ENCODE results near the gene GCC2. TPM values are rescaled to one million over a fixed set of nuclear protein-coding genes. Genes with fewer than 3 reads are reported as not detected.

GCC2 gene, protein sequence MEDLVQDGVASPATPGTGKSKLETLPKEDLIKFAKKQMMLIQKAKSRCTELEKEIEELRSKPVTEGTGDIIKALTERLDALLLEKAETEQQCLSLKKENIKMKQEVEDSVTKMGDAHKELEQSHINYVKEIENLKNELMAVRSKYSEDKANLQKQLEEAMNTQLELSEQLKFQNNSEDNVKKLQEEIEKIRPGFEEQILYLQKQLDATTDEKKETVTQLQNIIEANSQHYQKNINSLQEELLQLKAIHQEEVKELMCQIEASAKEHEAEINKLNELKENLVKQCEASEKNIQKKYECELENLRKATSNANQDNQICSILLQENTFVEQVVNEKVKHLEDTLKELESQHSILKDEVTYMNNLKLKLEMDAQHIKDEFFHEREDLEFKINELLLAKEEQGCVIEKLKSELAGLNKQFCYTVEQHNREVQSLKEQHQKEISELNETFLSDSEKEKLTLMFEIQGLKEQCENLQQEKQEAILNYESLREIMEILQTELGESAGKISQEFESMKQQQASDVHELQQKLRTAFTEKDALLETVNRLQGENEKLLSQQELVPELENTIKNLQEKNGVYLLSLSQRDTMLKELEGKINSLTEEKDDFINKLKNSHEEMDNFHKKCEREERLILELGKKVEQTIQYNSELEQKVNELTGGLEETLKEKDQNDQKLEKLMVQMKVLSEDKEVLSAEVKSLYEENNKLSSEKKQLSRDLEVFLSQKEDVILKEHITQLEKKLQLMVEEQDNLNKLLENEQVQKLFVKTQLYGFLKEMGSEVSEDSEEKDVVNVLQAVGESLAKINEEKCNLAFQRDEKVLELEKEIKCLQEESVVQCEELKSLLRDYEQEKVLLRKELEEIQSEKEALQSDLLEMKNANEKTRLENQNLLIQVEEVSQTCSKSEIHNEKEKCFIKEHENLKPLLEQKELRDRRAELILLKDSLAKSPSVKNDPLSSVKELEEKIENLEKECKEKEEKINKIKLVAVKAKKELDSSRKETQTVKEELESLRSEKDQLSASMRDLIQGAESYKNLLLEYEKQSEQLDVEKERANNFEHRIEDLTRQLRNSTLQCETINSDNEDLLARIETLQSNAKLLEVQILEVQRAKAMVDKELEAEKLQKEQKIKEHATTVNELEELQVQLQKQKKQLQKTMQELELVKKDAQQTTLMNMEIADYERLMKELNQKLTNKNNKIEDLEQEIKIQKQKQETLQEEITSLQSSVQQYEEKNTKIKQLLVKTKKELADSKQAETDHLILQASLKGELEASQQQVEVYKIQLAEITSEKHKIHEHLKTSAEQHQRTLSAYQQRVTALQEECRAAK (N-terminal part only)
- 43.7 and 44.1 TPM in 2 replicates for total RNA-seq

DNA sequence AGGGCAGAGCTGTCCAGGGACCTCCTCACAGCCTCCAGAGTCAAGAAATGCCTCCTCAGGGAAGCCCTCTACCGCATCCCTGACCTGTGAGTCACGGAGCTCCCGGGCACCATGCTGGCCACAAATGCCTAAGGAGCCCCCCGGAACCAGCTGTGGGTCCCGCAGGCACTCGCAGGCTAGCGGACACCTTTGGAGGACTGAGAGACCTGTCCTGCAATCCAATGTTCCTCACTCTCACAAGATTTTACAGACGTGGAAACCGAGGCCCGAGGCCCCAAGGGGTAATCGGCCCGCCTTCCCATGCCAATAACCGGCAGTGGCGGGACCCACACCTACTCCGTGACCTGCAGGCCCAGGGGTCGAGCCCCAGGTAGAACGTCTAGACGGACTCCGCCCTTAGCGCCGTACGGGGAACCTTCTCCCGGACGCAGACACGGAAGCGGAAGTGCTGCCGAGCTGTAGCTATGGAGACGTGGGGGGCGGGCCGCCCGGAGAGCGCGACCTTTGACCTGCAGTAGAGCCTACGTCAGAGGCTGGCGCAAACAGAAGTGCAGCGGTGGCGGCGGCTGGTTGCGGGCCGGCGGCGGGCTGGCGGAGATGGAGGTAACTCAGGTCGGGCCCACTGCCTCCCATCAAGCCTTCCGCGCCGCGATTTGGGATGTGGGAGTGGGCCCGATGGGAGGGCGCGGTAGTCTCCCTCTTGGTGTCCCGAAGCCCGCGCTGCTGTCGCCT, at the start of gene GCC2:
Gene GCC2, plus strand, starts transcription at position 529 of the 732 bp plus-strand sequence. Its CDS starts 69 bp downstream, at position 598.
- peak within 1 kb of the TSS; percentile 91 for H3K4me3 Mint-ChIP-seq
- H3K27ac Mint-ChIP-seq, result peak within 1 kb of the TSS; percentile 85
- no peaks in the 10 kb centered on the region for H3K27me3 Mint-ChIP-seq (ENCODE audit: insufficient read depth)
- H3K9me3 Mint-ChIP-seq, result peaks cover 3% of the 10 kb centered on the region
- peaks cover 19% of the 10 kb centered on the region for H3K36me3 Mint-ChIP-seq (ENCODE audit: low read depth)
- DNase-seq (ENCODE audit: low spot score), result peak; percentile 95
- intact Hi-C loops (cut with micrococcal nuclease), result loop anchor here (1.0 to 10.0 kb wide), 7 partner anchors 85 to 1756 kb away; partner anchors contain the start of genes CCDC138, LIMS1, NPHP1 and RANBP2
- peaks cover 44% of the 10 kb centered on the region for H3K4me1 Mint-ChIP-seq (ENCODE audit: low read depth)

DNA sequence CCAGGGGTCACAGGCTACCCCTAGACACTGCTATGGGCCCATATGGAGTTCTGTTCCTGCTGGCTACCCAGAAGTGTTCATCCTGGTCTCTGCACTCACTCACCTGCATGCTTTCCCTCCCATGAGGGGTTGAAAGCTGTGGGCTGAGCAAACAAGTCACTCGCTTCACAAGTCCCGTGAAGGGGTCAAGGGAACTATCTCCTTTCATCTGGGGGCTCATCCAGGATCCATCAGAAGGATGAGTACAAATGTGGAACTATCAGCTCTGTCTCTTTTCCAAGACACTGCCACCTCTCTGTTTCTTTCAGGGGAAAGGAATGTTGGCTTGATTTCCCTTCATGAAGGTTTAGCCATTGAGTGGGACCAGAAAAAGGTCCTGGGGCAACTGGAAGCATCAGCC, 49.5 kb upstream of the GCC2 start:
- Mint-ChIP-seq H3K27ac (no peak overlapping the region), H3K36me3 (ENCODE audit: low read depth) (no peaks in the 10 kb centered on the region), H3K27me3 (ENCODE audit: insufficient read depth) (peaks cover 3% of the 10 kb centered on the region), H3K4me1 (ENCODE audit: low read depth) (no peaks in the 10 kb centered on the region), H3K4me3 (no peak overlapping the region), H3K9me3 (peaks cover 13% of the 10 kb centered on the region)
- DNase-seq (ENCODE audit: low spot score), result no peak
- intact Hi-C loops (cut with micrococcal nuclease), result no loop called here

DNA sequence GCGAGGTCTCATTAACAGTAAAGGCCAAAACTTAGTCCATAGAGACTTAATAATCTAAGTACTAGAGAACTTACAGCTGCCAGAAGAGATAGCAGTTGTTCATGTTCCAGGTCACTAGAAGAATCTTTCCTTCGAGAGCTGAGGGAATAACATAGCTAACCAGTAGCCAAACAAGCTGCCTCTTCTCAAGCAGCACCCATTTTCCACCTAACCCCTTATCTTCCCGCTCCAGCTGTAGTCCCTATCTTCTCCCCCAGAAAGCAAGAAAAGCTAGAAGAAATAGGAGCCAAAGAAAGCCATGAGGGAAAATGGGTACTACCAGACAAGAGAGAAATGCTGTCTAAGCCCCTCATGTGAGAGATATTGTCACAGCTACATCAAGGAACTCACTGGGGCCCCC, 47.2 kb upstream of the GCC2 start:
- Mint-ChIP-seq H3K9me3 (peaks cover 27% of the 10 kb centered on the region), H3K4me1 (ENCODE audit: low read depth) (no peaks in the 10 kb centered on the region), H3K27me3 (ENCODE audit: insufficient read depth) (peaks cover 3% of the 10 kb centered on the region), H3K27ac (no peak overlapping the region), H3K4me3 (no peak overlapping the region), H3K36me3 (ENCODE audit: low read depth) (no peaks in the 10 kb centered on the region)
- no peak for DNase-seq (ENCODE audit: low spot score)
- intact Hi-C loops (cut with micrococcal nuclease), result no loop called here

DNA sequence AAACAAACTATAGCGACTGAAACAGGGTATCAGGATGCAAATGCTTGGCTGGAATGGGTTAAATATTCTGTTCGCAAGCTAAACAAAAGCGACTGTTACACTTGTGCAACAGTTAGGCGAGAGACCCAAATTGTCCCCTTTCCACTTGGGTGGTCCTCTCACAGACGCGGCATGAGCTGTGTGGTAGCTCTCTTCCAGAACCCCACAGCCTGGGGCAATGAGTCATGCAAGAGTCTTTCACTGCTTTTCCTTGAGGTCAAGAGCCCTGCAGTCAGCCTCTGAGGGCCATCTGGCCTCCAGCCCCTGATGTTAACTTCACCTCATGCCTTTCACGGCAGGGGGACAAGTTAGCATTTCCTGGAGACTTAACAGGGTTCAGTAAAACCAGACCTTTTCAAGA, 45.5 kb upstream of the GCC2 start:
- H3K9me3 Mint-ChIP-seq, result peaks cover 22% of the 10 kb centered on the region

GRCh38 chr2:108404784-108405397, 44.1 kb upstream of the GCC2 start:
- intact Hi-C loops (cut with micrococcal nuclease), result no loop called here
- Mint-ChIP-seq H3K36me3 (ENCODE audit: low read depth) (no peaks in the 10 kb centered on the region), H3K27me3 (ENCODE audit: insufficient read depth) (peaks cover 2% of the 10 kb centered on the region), H3K4me1 (ENCODE audit: low read depth) (no peaks in the 10 kb centered on the region), H3K4me3 (no peak overlapping the region), H3K27ac (no peak overlapping the region), H3K9me3 (peaks cover 21% of the 10 kb centered on the region)
- DNase-seq (ENCODE audit: low spot score), result no peak

More for the DNA sequence above, 45.5 kb upstream of the GCC2 start:
- no peaks in the 10 kb centered on the region for H3K4me1 Mint-ChIP-seq (ENCODE audit: low read depth)
- intact Hi-C loops (cut with micrococcal nuclease), result no loop called here
- H3K4me3 Mint-ChIP-seq, result no peak overlapping the region
- H3K27ac Mint-ChIP-seq, result no peak overlapping the region
- H3K27me3 Mint-ChIP-seq (ENCODE audit: insufficient read depth), result peaks cover 2% of the 10 kb centered on the region
- H3K36me3 Mint-ChIP-seq (ENCODE audit: low read depth), result no peaks in the 10 kb centered on the region
- DNase-seq (ENCODE audit: low spot score), result no peak

- H3K27me3 Mint-ChIP-seq (ENCODE audit: insufficient read depth), result peaks cover under 1% of the 10 kb centered on the region
- no peak overlapping the region for H3K4me3 Mint-ChIP-seq
- peaks cover 16% of the 10 kb centered on the region for H3K9me3 Mint-ChIP-seq
- H3K36me3 Mint-ChIP-seq (ENCODE audit: low read depth), result no peaks in the 10 kb centered on the region
- H3K27ac Mint-ChIP-seq, result no peak overlapping the region
- no peak for DNase-seq (ENCODE audit: low spot score)
- no peaks in the 10 kb centered on the region for H3K4me1 Mint-ChIP-seq (ENCODE audit: low read depth)
- intact Hi-C loops (cut with micrococcal nuclease), result no loop called here
Observed at GRCh38 chr2:108407864-108408729, 40.9 kb upstream of the GCC2 start.

DNA sequence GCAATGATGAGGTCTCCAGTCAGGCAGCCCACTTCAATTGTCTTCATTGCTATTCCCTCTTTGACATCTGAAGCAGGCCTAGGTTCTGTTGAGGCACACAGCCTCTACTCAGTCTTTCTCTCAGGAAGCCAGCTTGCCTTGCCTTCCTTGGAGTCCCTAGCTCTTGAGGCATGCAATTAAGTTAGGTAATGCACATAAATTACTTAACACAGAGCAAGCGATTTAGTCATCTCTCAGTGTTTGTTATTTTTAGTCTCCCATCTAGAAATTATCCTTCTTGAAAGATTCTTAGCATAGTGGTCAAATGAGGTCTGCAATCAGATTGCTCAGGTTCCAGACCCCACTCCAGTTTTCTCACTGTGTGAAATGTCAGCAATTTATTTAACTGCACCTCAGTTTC, 39.2 kb upstream of the GCC2 start:
- H3K4me3 Mint-ChIP-seq, result no peak overlapping the region
- no peak overlapping the region for H3K27ac Mint-ChIP-seq
- peaks cover 4% of the 10 kb centered on the region for H3K27me3 Mint-ChIP-seq (ENCODE audit: insufficient read depth)
- H3K9me3 Mint-ChIP-seq, result peaks cover 11% of the 10 kb centered on the region
- H3K4me1 Mint-ChIP-seq (ENCODE audit: low read depth), result no peaks in the 10 kb centered on the region
- intact Hi-C loops (cut with micrococcal nuclease), result no loop called here
- H3K36me3 Mint-ChIP-seq (ENCODE audit: low read depth), result no peaks in the 10 kb centered on the region
- no peak for DNase-seq (ENCODE audit: low spot score)

GRCh38 chr2:108412995-108413710, 35.9 kb upstream of the GCC2 start:
- Mint-ChIP-seq H3K4me3 (no peak overlapping the region), H3K27ac (no peak overlapping the region), H3K27me3 (ENCODE audit: insufficient read depth) (peaks cover 4% of the 10 kb centered on the region), H3K9me3 (no peaks in the 10 kb centered on the region), H3K4me1 (ENCODE audit: low read depth) (no peaks in the 10 kb centered on the region), H3K36me3 (ENCODE audit: low read depth) (no peaks in the 10 kb centered on the region)
- no peak for DNase-seq (ENCODE audit: low spot score)
- intact Hi-C loops (cut with micrococcal nuclease), result no loop called here

GRCh38 chr2:108413711-108414095, 35.3 kb upstream of the GCC2 start:
- Mint-ChIP-seq H3K4me1 (ENCODE audit: low read depth) (no peaks in the 10 kb centered on the region), H3K27ac (no peak overlapping the region), H3K9me3 (no peaks in the 10 kb centered on the region), H3K36me3 (ENCODE audit: low read depth) (no peaks in the 10 kb centered on the region), H3K4me3 (no peak overlapping the region), H3K27me3 (ENCODE audit: insufficient read depth) (peaks cover 4% of the 10 kb centered on the region)
- intact Hi-C loops (cut with micrococcal nuclease), result no loop called here
- DNase-seq (ENCODE audit: low spot score), result no peak

DNA sequence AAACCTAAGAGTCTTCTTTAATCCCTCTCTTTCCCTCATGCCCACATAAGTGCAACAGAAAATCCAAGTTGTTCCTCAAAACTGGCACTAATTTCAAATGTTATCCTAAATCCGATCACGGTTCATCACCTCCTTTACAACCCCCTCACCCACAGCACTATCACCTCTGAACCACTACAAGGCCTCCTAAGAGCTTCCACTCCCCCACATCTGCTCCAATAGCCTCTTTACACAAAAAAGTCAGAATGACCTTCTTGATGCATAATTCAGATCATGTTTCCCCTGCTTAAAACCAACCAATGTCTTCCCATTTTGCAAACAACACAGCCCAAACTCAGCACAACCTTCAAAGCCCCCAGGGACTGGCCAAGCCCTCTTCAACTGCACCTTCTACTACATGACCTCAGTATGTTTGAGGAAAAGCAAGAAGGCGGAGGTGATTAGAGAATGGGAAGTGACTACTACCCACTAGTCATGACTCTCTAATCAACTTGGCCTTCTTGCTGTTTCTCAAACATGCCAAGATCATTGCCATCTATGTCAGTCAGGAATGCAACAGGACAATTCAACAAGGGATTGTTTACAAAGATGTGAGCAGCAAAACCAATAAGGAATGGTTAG, 34.6 kb upstream of the GCC2 start:
- intact Hi-C loops (cut with micrococcal nuclease), result no loop called here
- DNase-seq (ENCODE audit: low spot score), result no peak
- H3K36me3 Mint-ChIP-seq (ENCODE audit: low read depth), result no peaks in the 10 kb centered on the region
- no peaks in the 10 kb centered on the region for H3K4me1 Mint-ChIP-seq (ENCODE audit: low read depth)
- H3K27me3 Mint-ChIP-seq (ENCODE audit: insufficient read depth), result peaks cover 4% of the 10 kb centered on the region
- no peaks in the 10 kb centered on the region for H3K9me3 Mint-ChIP-seq
- H3K27ac Mint-ChIP-seq, result no peak overlapping the region
- H3K4me3 Mint-ChIP-seq, result no peak overlapping the region

Measured in activated T-helper 1 cell treated with anti-CD3 and anti-CD28 coated beads, Interleukin-12 subunit alpha, Interleukin-12 subunit beta, Interleukin-2, Interleukin-4 antibody, amounts not matched to agents 30 ng/mL and 10 ng/mL and 1 ng/mL, durations not matched to agents 14 hours and 24 hours and 36 hours (primary cell).